Measurements from ENCODE around the gene CNOT2.
A peak's percentile ranks its signal among the peaks of the same experiment; 100 is the strongest.
"Not testable (repeated sequence)": the region's sequence is repeated elsewhere in the genome, so short reads cannot be mapped to it uniquely, and the experiment has no call there.

Gene CNOT2

DNA sequence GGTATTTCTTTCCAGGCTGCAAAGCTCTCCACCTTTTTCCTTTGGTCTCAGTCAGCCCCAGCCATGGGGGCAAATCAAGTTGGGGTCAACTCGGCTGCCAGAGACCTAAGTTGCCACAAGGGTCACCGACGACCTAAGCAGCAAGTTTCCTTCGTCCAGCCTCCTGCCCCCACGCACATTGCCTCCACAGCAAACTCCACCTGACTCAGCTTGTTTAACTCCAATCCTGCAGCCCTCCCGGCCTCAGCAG, 122.1 kb downstream of the CNOT2 start:
- DNase-seq (ENCODE audit: low read depth, low spot score), result peak; percentile 56

GRCh38 chr12:70365648-70366518, 122.7 kb downstream of the CNOT2 start, which contains the start of gene KCNMB4:
TSS of gene KCNMB4 (plus strand) at chr12:70366290. CDS start at chr12:70366735, 445 bp downstream.
- peak; percentile 79 for DNase-seq (ENCODE audit: low read depth, low spot score)

DNA sequence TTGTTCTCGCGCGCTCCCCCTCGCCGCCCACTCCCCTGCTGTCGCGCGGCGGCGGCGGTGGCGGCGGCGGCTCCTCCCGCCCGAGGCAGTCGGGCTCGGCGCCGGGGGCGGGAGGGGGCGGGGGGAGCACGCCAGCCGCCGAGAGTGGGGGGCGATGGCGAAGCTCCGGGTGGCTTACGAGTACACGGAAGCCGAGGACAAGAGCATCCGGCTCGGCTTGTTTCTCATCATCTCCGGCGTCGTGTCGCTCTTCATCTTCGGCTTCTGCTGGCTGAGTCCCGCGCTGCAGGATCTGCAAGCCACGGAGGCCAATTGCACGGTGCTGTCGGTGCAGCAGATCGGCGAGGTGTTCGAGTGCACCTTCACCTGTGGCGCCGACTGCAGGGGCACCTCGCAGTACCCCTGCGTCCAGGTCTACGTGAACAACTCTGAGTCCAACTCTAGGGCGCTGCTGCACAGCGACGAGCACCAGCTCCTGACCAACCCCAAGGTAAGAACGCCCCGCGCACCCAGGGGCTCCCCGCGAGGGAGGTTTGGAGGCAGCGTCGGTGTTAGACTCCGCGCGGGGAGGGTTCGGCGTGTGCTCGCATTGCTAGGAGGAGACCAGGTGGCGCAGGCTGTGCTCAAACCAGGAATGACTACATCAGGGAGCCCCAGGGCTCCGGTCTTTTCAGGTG, 123.5 kb downstream of the CNOT2 start:
- peak; percentile 82 for DNase-seq (ENCODE audit: low read depth, low spot score)

- DNase-seq (ENCODE audit: low read depth, low spot score), result no peak
Measured at GRCh38 chr12:70367258-70368141, 124.3 kb downstream of the CNOT2 start.

GRCh38 chr12:70372881-70373280, 129.6 kb downstream of the CNOT2 start:
- DNase-seq (ENCODE audit: low read depth, low spot score), result no peak

GRCh38 chr12:70379846-70380245, 136.6 kb downstream of the CNOT2 start:
- no peak for DNase-seq (ENCODE audit: low read depth, low spot score)

- peak; percentile 37 for DNase-seq (ENCODE audit: low read depth, low spot score)
Measured at GRCh38 chr12:70383484-70383883, 140.3 kb downstream of the CNOT2 start.

- peak; percentile 33 for DNase-seq (ENCODE audit: low read depth, low spot score)
Measured at GRCh38 chr12:70383886-70384285, 140.7 kb downstream of the CNOT2 start.

- DNase-seq (ENCODE audit: low read depth, low spot score), result no peak
Measured at GRCh38 chr12:70386771-70387170, 143.5 kb downstream of the CNOT2 start.

- no peak for DNase-seq (ENCODE audit: low read depth, low spot score)
Measured at GRCh38 chr12:70389678-70390077, 146.4 kb downstream of the CNOT2 start.

- DNase-seq (ENCODE audit: low read depth, low spot score), result not testable (repeated sequence)
Measured at GRCh38 chr12:70392631-70393030, 149.4 kb downstream of the CNOT2 start.

DNA sequence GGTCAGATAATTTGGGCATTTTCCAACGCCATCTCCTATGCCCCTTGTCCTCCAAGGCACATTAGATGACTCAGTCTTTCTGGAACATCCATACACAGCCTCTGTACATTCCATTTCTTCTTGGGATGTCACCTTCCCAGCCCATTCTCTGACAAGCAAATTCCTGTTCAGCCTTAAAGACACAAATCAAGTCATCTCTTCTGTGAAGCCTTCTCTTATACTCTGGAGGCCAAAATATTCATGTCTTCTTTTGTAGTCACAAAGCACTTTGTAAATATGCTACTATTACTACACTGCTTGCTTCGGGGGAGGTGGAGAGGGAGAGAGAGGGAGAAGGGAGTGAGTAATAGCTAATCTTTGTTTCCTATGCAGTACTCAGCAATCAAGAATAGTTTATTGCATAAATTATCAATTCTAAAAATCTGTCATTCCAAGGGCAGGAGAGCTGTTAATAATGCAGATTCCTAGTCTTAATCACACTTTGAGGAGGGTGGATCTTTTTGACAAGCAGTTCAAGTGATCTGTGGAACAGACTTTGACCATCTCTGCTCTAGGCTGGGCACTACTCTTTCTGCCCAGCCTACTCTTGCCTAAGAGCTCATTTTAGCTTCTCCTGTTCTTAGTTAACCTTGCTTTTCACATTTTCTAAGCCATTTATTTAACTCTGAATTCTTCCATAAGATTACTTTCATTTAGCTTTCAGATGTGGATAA, 150.7 kb downstream of the CNOT2 start:
- DNase-seq (ENCODE audit: low read depth, low spot score), result no peak

- DNase-seq (ENCODE audit: low read depth, low spot score), result no peak
Measured at GRCh38 chr12:70398002-70398401, 154.8 kb downstream of the CNOT2 start.

DNA sequence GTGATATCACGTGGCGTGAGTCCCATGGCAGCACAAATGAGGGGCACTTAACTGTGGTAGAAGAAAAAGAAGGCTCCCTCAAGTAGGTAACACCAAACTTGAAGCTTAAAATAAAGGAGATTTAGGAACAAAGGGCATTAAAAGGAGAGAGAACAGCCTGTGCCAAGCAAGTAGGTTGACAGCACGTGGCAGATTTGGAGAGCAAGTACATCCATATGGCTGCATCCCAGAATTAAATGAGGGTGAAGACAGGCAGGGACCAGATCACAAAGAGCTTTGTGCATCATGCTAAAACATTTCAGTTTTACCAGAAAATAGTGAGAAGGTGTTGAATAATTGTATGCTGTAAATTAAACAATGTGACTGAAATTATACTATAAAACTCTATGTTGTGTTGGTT, 155.6 kb downstream of the CNOT2 start:
- DNase-seq (ENCODE audit: low read depth, low spot score), result no peak

- no peak for DNase-seq (ENCODE audit: low read depth, low spot score)
Measured at GRCh38 chr12:70399311-70399710, 156.1 kb downstream of the CNOT2 start.

GRCh38 chr12:70400124-70400523, 156.9 kb downstream of the CNOT2 start:
- no peak for DNase-seq (ENCODE audit: low read depth, low spot score)

DNA sequence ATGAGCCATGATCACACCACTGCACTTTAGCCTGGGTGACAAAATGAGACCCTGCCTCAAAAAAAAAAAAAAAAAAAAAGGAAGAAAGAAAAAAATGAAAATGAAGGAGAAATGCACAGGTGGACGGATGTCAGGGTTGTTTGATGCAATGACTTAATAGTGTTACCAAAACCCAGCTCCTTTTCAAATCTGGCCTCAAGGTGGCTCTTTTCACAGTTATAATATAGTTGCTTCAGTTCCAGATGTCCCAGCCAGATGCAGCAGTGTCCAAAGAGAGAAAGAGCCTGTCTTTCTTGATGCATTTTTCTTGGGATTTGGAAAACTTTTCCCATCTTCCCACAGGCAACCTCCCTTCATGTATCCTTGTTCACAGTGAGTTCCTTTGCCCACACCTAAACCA, 159.4 kb downstream of the CNOT2 start:
- DNase-seq (ENCODE audit: low read depth, low spot score), result no peak

GRCh38 chr12:70403826-70404225, 160.6 kb downstream of the CNOT2 start:
- no peak for DNase-seq (ENCODE audit: low read depth, low spot score)
